ENCODE data around the gene HOXD3. TPM values are rescaled to one million over a fixed set of nuclear protein-coding genes. Genes with fewer than 3 reads are reported as not detected.

HOXD3 gene
- total RNA-seq, 2 donors from 2014 or later, result 2.2 to 5.3 TPM

DNA sequence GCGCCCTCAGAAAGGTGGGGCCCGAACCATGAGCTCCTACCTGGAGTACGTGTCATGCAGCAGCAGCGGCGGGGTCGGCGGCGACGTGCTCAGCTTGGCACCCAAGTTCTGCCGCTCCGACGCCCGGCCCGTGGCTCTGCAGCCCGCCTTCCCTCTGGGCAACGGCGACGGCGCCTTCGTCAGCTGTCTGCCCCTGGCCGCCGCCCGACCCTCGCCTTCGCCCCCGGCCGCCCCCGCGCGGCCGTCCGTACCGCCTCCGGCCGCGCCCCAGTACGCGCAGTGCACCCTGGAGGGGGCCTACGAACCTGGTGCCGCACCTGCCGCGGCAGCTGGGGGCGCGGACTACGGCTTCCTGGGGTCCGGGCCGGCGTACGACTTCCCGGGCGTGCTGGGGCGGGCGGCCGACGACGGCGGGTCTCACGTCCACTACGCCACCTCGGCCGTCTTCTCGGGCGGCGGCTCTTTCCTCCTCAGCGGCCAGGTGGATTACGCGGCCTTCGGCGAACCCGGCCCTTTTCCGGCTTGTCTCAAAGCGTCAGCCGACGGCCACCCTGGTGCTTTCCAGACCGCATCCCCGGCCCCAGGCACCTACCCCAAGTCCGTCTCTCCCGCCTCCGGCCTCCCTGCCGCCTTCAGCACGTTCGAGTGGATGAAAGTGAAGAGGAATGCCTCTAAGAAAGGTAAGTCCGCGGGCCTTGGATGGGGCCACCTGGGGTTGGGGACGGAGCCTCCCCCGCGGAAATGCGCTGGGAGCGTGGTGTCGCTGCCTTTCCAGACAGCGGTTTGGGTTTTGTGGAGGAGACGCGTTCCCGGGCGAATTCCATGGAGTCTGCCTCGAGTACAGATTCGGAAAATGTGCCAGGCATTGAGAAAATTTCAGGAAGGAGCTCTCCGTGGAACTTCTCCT is 31.9 kb downstream of the HOXD3 start:
- WGBS, result 4% methylated on average over 65 of the region's 98 CpGs
- TF ChIP-seq POLR2AphosphoS5 (IDR thresholded peaks at IDR 0.05) (no peak), POLR2A (IDR thresholded peaks at IDR 0.05) (no peak)
- TF ChIP-seq, protein P1, sequence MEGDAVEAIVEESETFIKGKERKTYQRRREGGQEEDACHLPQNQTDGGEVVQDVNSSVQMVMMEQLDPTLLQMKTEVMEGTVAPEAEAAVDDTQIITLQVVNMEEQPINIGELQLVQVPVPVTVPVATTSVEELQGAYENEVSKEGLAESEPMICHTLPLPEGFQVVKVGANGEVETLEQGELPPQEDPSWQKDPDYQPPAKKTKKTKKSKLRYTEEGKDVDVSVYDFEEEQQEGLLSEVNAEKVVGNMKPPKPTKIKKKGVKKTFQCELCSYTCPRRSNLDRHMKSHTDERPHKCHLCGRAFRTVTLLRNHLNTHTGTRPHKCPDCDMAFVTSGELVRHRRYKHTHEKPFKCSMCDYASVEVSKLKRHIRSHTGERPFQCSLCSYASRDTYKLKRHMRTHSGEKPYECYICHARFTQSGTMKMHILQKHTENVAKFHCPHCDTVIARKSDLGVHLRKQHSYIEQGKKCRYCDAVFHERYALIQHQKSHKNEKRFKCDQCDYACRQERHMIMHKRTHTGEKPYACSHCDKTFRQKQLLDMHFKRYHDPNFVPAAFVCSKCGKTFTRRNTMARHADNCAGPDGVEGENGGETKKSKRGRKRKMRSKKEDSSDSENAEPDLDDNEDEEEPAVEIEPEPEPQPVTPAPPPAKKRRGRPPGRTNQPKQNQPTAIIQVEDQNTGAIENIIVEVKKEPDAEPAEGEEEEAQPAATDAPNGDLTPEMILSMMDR (IDR thresholded peaks at IDR 0.05), result no peak
- Histone ChIP-seq H3K4me1 (replicated peaks) (no peaks in the 10 kb centered on the region), H3K4me3 (peak overlapping the region; percentile 29 to 44), H3K36me3 (no peaks in the 10 kb centered on the region), H3K9me3 (no peaks in the 10 kb centered on the region), H3K27me3 (replicated peaks; ENCODE audit: insufficient read depth) (peaks cover 9% of the 10 kb centered on the region), H3K27ac (peak overlapping the region in 1 of 2 donors; percentile 33)
- intact Hi-C loops (cut with DNase I), result no loop called here
- DNase-seq (ENCODE audit: low spot score), result no peak

DNA sequence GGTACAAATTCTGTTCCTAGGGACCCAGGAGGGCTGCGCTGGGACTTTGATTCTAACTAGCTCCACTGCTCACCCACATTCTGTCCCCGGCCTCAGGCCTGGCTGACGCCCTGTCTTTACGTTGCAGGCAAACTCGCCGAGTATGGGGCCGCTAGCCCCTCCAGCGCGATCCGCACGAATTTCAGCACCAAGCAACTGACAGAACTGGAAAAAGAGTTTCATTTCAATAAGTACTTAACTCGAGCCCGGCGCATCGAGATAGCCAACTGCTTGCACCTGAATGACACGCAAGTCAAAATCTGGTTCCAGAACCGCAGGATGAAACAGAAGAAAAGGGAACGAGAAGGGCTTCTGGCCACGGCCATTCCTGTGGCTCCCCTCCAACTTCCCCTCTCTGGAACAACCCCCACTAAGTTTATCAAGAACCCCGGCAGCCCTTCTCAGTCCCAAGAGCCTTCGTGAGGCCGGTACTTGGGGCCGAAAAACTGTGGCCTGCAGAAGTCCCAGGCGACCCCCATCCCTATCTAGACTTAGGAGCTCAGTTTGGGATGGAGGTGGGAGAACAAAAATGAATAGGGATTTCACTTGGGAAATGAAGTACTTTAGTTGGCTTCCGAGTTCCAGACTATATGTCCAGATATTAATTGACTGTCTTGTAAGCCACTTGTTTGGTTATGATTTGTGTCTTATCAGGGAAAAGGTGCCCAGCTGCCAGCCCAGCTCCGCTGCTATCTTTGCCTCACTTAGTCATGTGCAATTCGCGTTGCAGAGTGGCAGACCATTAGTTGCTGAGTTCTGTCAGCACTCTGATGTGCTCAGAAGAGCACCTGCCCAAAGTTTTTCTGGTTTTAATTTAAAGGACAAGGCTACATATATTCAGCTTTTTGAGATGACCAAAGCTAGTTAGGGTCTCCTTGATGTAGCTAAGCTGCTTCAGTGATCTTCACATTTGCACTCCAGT is 32.9 kb downstream of the HOXD3 start:
- no peaks in the 10 kb centered on the region for H3K4me1 ChIP-seq (replicated peaks)
- H3K27me3 ChIP-seq (replicated peaks; ENCODE audit: insufficient read depth), result peaks cover 9% of the 10 kb centered on the region
- WGBS, result 18% methylated on average over 28 of the region's 28 CpGs
- peak overlapping the region in 1 of 2 donors; percentile 44 for H3K4me3 ChIP-seq
- H3K27ac ChIP-seq, result no peak overlapping the region
- intact Hi-C loops (cut with DNase I), result no loop called here
- DNase-seq (ENCODE audit: low spot score), result no peak
- no peaks in the 10 kb centered on the region for H3K9me3 ChIP-seq
- H3K36me3 ChIP-seq, result no peaks in the 10 kb centered on the region
- TF ChIP-seq POLR2A (IDR thresholded peaks at IDR 0.05), result no peak
- no peak for TF ChIP-seq POLR2AphosphoS5 (IDR thresholded peaks at IDR 0.05)
- TF ChIP-seq, protein P1 (IDR thresholded peaks at IDR 0.05), result no peak

DNA sequence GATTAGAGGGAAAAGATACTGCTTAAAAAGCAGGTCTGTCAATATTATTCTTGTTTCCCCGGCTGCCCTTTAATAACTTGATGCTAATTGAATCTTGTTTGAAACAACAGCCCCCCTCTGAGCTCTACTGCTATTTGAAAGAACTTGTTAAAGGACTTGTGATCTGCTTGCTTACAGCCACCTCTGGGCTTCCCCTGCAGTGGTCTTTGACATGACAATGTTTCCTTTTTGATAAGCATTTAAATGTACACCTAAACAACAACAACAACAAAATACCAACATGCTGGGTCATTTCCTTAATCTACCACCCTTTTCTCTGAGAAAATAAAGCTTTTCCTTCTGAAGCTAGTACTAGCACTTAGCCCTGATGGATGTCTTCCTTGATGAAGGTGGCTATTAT is 35.2 kb downstream of the HOXD3 start:
- H3K9me3 ChIP-seq, result no peaks in the 10 kb centered on the region
- no peak overlapping the region for H3K4me3 ChIP-seq
- TF ChIP-seq POLR2AphosphoS5 (IDR thresholded peaks at IDR 0.05) (no peak), POLR2A (IDR thresholded peaks at IDR 0.05) (no peak)
- TF ChIP-seq, protein P1 (IDR thresholded peaks at IDR 0.05), result no peak
- H3K27me3 ChIP-seq (replicated peaks; ENCODE audit: insufficient read depth), result peaks cover 9% of the 10 kb centered on the region
- intact Hi-C loops (cut with DNase I), result no loop called here
- H3K4me1 ChIP-seq (replicated peaks), result no peaks in the 10 kb centered on the region
- no peak for DNase-seq (ENCODE audit: low spot score)
- H3K36me3 ChIP-seq, result no peaks in the 10 kb centered on the region
- no peak overlapping the region for H3K27ac ChIP-seq
- 23% methylated on average over 1 of the region's 1 CpG for WGBS

DNA sequence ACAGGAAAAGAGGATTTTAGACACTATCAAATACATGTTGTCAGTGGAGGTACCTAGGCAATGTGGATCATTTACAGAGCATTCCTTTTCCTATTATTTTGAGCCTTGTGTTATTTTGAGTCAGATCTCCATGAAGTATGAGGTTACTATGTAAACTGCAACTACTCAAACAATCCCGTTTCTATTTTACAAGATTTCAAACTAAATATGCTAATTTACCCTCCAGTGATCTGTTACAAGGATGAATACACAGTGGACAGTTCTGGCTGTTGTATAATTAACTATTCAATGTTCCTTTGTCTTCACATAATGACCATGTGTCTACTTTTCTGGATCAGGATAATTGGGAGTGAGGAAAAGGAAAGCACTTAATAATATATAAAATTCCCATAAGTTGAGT is 35.9 kb downstream of the HOXD3 start:
- intact Hi-C loops (cut with DNase I), result no loop called here
- DNase-seq (ENCODE audit: low spot score), result no peak
- no peaks in the 10 kb centered on the region for H3K4me1 ChIP-seq (replicated peaks)
- peaks cover 9% of the 10 kb centered on the region for H3K27me3 ChIP-seq (replicated peaks; ENCODE audit: insufficient read depth)
- no peak overlapping the region for H3K27ac ChIP-seq
- no peak overlapping the region for H3K4me3 ChIP-seq
- H3K36me3 ChIP-seq, result no peaks in the 10 kb centered on the region
- no peaks in the 10 kb centered on the region for H3K9me3 ChIP-seq
- 12% methylated on average over 1 of the region's 1 CpG for WGBS
- TF ChIP-seq POLR2A (IDR thresholded peaks at IDR 0.05) (no peak), POLR2AphosphoS5 (IDR thresholded peaks at IDR 0.05) (no peak)
- TF ChIP-seq, protein P1 (IDR thresholded peaks at IDR 0.05), result no peak
